Measurements from ENCODE around the gene TRIO.
"Not testable (repeated sequence)": the region's sequence is repeated elsewhere in the genome, so short reads cannot be mapped to it uniquely, and the experiment has no call there.

Gene TRIO

DNA sequence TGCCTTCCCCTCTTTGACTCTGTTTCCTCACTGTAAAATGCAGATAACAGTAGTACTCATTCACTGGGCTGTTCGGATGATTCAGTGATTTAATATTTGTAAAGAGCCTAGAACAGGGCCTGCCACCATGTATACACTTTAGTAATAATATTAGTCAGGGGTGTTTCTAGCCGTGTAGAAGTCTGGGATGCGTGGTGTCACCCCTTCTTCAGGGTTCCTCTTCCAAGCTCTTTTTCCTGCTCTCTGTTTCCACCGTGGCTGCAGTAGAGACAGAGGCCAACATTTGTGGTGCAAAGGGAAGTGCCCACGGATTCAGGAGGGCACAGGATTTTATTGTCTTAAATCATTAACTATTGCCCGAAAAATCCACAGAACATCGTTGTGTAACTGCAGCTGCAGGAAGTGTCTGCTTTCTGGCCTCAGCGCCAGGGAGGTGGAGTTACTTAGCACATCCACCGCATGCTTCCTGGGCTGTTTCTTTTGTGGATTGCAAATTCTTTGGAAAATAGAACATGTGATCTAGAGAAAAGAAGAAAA, 61.7 kb downstream of the TRIO start:
- in situ Hi-C loops (cut with MboI; ENCODE audit: low sequenced_read_pairs), result no loop called here

GRCh38 chr5:14206028-14206725, 63.0 kb downstream of the TRIO start:
- in situ Hi-C loops (cut with MboI; ENCODE audit: low sequenced_read_pairs), result no loop called here

DNA sequence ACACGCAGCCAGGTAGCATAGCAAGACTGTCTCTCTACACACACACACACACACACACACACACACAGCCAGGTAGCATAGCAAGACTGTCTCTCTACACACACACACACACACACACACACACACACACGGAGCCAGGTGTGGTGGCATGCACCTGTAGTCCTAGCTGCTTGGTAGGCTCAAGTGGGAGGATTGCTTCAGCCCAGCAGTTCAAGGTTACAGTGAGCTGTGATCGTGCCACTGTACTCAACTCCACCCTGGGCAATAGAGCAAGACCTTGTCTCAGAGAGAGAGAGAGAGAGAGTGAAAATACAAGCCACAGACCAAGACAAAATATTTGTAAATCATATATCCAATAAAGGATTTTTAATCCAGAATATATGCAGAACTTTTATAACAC, 64.3 kb downstream of the TRIO start:
- in situ Hi-C loops (cut with MboI; ENCODE audit: low sequenced_read_pairs), result not testable (repeated sequence)

- in situ Hi-C loops (cut with MboI; ENCODE audit: low sequenced_read_pairs), result no loop called here
These were observed 65.2 kb downstream of the TRIO start for GRCh38 chr5:14208071-14209021.

DNA sequence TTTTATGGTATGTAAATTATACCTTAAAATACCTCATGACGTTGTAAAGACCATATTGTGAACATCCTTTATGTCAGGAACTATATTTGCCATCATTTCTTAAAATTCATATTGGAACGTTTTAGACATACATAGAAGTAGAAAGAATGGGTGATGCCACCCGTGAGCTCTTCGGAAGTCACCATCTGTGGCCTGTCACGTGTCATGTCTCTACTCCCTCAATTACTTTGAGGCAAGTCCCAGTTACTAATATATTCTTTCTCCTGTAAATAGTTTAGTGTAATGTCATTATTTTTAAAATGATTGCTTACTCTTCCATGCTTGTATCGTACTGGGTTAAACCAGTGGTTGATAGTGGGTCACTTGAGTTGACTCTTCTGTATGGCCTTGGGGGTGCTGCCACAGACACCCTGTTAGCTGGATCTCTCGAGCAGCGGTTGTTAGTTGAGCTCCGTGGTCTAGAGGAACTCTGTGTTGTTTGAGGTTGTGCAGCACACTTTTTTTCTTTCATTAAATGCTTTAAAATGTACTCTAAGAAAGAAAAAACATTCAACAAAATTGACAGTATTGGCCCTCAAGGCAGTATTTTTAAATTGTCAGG, 66.2 kb downstream of the TRIO start:
- in situ Hi-C loops (cut with MboI; ENCODE audit: low sequenced_read_pairs), result no loop called here

DNA sequence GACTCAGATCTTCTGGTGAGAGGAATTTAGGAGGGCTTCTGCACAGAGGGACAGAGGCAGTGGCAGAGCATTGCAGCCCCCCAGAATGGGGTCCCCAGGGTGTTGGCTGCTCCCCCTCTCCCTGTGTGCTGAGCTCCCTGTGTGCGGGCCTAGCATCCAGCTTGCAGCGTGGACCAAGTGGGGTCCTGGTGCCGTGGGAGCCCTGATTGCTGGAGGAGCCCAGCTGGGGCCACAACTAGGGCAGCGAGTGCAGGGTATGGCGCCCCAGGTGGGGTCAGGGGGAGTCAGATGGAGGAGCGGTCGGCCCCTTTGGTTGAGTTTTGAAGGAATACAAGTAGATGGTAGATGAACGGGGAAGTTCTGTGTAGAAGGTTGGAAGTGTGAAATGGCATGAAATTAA, 66.7 kb downstream of the TRIO start:
- in situ Hi-C loops (cut with MboI; ENCODE audit: low sequenced_read_pairs), result no loop called here

- in situ Hi-C loops (cut with MboI; ENCODE audit: low sequenced_read_pairs), result no loop called here
These were observed 67.6 kb downstream of the TRIO start for GRCh38 chr5:14210729-14211128.

GRCh38 chr5:14211818-14212803, 69.0 kb downstream of the TRIO start:
- in situ Hi-C loops (cut with MboI; ENCODE audit: low sequenced_read_pairs), result no loop called here

DNA sequence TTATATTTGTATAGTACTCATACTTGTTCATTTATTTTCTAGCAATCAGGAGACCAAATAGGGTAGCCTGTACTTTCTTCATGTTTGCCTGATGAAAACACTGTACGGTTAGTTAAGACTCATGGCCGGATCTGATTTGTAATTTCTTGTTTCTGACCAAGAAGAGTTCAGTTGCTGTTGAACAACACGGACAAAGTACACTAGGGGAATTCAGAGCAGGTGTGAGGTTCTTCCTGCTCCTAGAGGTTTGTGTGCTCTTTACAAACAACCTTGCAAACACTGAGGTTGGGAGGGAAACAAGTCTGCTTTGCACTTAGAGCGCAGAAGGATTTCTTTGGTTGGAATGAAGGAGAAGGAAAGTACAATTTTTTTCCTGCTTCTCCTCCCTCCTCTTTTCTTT, 69.7 kb downstream of the TRIO start:
- in situ Hi-C loops (cut with MboI; ENCODE audit: low sequenced_read_pairs), result no loop called here

DNA sequence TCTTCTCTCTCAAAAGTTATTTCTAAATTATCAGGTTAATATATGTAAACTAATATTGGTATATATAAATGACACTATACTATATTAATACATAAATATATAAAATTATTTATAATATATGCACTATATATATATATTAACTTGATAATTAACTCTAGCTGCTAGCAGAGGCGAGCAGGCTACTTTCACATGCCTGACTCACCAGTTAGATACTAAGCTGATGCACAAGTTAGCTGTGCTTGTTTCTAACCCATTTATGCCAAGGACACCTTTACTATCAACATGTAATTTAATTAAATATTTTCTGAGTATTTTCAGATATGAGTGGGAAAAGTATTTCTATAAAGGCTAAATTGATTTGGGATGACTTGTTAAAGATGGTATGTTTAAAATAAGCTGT, 70.1 kb downstream of the TRIO start:
- in situ Hi-C loops (cut with MboI; ENCODE audit: low sequenced_read_pairs), result no loop called here

DNA sequence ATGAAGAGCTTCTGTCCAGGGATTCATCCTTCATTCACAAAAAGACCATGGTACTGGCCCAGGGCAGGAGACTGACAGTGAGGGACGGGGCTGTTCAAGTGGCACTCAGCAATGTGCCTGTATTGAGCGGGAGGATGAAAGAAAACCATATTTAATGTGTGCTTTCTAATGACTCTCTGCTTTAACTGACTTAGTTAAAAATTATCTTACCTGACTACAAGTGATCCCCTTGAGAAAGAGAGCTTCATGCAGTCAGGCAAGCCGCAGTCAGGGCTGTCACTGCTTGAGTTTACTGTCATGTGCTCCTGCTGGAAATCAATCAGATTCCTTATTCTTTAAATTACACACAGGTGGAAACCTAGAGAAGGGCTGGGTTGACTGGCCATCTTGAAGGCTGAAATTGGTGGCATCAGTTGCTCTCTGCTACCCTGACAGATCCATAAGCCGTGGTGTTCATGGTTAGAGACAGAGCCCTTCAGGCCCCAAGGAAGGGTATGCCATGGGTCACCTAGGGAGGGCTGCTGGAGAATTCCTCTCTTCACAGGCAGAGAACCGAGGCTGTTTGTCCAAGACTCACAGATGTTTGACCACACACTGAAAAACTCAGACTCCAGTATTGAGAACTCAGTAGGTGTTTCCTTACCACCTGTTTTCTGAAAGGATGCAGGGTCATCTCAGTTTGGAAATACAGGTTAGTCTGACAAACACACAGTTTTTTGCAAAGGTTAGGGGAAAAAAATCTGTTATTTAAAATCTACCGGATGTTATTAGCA, 70.9 kb downstream of the TRIO start:
- in situ Hi-C loops (cut with MboI; ENCODE audit: low sequenced_read_pairs), result no loop called here

DNA sequence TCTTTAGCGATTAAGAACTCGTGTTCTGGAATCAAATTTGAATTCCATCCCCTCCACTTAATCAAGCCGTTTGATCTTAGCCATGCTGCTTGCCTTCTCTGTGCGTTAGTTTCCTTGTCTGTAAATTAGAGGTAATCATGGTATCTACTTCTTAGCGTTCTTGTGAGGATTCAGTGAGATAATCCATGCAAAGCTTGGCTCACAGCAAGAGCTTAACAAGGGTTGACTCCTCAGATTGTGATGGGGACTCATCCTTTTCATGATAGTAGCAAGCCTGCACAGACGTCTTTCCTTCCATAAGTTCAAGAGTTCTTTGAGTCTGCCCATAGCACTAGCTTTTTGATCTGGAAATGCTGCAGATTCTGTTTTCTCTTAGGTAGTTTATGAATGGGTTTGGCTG, 72.8 kb downstream of the TRIO start:
- in situ Hi-C loops (cut with MboI; ENCODE audit: low sequenced_read_pairs), result no loop called here

DNA sequence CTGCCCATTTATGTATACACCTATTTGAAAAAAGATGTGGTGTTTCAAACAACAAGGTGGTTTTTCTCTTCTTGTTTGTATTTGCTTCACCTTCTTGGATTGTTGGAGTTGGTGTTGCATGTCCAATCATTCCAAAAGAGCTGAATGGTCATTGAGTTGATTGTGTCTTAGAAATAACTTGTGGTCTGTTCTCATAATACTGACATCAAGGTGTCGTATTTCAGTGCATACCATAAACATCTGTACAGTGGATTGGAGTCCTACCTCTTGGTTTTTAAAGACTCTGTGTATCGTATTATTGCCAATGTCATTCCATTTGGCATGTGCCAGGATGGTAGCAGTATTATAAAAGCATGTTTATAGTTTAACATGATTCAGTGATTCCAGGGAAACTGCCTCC, 73.2 kb downstream of the TRIO start:
- in situ Hi-C loops (cut with MboI; ENCODE audit: low sequenced_read_pairs), result no loop called here

DNA sequence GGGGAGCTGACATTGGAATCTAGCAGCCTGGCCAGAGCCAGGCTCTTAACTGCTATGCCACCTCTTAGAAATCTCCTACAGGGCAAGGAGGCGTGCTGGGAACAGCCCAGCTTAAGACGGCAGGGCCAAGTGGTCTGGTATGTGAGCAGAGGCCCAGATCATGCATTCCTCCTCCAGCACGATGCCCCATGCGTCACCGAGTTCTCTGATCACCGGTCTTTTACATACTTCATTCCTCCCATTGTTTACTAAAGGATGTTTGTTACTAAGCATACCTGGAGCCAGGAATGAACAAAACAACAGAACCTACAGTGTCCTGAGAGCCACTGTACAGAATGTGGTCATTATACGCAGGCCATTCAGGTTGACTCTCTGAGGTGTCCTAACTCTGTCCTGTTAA, 73.8 kb downstream of the TRIO start:
- in situ Hi-C loops (cut with MboI; ENCODE audit: low sequenced_read_pairs), result no loop called here

GRCh38 chr5:14217587-14217986, 74.4 kb downstream of the TRIO start:
- in situ Hi-C loops (cut with MboI; ENCODE audit: low sequenced_read_pairs), result no loop called here

DNA sequence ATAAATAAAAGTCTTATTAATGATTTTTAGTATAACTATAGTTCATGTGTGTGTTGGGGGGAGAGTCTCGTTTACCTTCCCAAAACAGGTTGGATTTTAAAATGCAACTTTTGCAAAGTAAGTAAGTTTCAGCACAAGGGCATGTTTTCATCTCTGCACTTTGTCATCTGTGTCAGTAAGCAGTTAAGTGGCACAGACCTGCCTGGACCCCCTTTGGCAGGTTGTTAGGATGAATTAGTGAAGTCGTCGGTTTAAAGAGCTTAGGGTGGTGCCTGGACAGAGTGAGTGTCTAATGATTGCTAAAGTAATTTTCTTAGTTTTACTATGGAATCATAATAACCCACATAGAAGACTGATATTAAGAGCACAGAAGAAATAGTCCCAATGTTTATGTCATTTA, 74.9 kb downstream of the TRIO start:
- in situ Hi-C loops (cut with MboI; ENCODE audit: low sequenced_read_pairs), result no loop called here

DNA sequence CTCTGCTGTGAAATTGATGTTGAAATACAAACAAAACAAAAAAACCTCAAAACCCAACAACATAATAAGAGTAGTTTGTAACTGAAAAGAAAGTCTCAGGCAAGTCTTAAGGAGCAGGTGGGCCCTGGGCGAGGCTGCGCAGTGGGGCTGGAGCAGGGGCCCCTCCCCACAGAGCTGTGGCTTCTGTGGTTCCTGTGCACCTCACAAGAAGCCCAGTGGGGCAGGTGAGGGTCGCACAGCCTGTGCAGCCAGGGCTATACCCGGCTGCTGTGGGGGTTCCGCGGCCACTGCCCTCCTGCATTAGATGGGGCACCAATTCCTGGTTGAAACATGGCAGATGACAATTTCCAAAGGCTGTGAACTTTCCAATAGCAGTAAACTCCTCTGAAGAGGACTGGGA, 75.3 kb downstream of the TRIO start:
- in situ Hi-C loops (cut with MboI; ENCODE audit: low sequenced_read_pairs), result no loop called here

- in situ Hi-C loops (cut with MboI; ENCODE audit: low sequenced_read_pairs), result no loop called here
These were observed 75.9 kb downstream of the TRIO start for GRCh38 chr5:14218897-14219573.
